Liver (tissue), 3 donors: ENCODE measurements around the gene SLK.

ENCODE experiments used
- FOXA1 ChIP-seq: IDR thresholded peaks from 2 replicates; pipeline ENCODE4 v1.6.1; 2016; ENCODE audit warnings: antibody characterized with exemption
- JUND ChIP-seq, 2 donors: IDR thresholded peaks; 2 replicates each; pipeline ENCODE4 v1.6.1; 2016; ENCODE audit warnings: antibody characterized with exemption in 2 of 2
- RXRA ChIP-seq, 2 donors: IDR thresholded peaks; 2 replicates each; pipeline ENCODE4 v1.6.1; 2017 to 2018; ENCODE audit warnings: antibody characterized with exemption in 2 of 2, mild to moderate bottlenecking in 1 of 2
- SP1 ChIP-seq: IDR thresholded peaks from 2 replicates; pipeline ENCODE4 v1.6.1; 2018; ENCODE audit warnings: antibody characterized with exemption, mild to moderate bottlenecking
- TAF1 ChIP-seq: conservative IDR thresholded peaks from 2 replicates; pipeline ENCODE4 v1.6.1; 2016; ENCODE audit warnings: antibody characterized with exemption, mild to moderate bottlenecking
- TF ChIP-seq, protein P1 (sequence below): fragments of 150-350 bp; IDR thresholded peaks from 2 replicates; pipeline ENCODE4 v1.5.1; 2017; ENCODE audit warnings: improper control_type of control experiment, low read depth, low read length; ENCODE audit not compliant: missing input control
- TF ChIP-seq, protein P2 (sequence below): IDR thresholded peaks from 2 replicates; pipeline ENCODE4 v1.6.1; 2016; ENCODE audit warnings: antibody characterized with exemption
- TF ChIP-seq, protein P3 (sequence below): IDR thresholded peaks from 2 replicates; pipeline ENCODE4 v1.6.1; 2016; ENCODE audit warnings: antibody characterized with exemption, mild to moderate bottlenecking
- donor health status: healthy.
- donor health status: healthy.

DNA sequence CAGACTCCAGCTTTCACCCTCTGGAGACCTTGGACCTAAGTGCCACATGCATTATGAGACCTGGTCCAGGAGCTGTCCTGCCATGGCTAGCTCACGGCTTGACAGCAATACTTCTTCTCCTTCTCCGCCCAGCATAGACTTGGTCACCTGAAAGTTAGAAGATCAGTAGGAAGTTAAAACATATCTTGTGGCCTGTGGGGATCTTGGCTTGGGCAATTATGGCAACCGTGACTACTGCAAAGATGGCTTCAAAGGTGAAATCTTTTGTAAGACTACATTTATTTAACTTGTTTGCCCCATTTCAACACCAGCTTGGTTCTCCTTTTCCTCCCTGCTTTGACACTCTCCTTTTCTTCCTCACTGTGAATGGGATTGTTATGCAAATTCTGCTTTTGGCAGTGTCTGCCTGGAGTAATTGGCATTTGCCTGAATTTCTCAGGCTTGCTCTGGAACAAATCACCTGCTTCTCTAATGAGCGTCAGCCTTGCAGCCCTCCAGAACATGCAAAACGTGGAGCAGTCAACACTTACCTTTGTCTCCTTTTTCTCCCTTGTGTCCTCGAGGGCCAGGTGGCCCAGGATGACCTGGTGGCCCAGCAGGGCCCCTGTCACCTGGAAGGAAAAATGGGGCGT is 65.3 kb downstream of the SLK start:
- TF ChIP-seq, protein P1, sequence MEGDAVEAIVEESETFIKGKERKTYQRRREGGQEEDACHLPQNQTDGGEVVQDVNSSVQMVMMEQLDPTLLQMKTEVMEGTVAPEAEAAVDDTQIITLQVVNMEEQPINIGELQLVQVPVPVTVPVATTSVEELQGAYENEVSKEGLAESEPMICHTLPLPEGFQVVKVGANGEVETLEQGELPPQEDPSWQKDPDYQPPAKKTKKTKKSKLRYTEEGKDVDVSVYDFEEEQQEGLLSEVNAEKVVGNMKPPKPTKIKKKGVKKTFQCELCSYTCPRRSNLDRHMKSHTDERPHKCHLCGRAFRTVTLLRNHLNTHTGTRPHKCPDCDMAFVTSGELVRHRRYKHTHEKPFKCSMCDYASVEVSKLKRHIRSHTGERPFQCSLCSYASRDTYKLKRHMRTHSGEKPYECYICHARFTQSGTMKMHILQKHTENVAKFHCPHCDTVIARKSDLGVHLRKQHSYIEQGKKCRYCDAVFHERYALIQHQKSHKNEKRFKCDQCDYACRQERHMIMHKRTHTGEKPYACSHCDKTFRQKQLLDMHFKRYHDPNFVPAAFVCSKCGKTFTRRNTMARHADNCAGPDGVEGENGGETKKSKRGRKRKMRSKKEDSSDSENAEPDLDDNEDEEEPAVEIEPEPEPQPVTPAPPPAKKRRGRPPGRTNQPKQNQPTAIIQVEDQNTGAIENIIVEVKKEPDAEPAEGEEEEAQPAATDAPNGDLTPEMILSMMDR, result no peak
- no peak for TF ChIP-seq SP1
- TF ChIP-seq JUND (IDR thresholded peaks at IDR 0.05), result no peak
- TF ChIP-seq, protein P2, sequence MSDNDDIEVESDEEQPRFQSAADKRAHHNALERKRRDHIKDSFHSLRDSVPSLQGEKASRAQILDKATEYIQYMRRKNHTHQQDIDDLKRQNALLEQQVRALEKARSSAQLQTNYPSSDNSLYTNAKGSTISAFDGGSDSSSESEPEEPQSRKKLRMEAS, result no peak
- TF ChIP-seq, protein P3, sequence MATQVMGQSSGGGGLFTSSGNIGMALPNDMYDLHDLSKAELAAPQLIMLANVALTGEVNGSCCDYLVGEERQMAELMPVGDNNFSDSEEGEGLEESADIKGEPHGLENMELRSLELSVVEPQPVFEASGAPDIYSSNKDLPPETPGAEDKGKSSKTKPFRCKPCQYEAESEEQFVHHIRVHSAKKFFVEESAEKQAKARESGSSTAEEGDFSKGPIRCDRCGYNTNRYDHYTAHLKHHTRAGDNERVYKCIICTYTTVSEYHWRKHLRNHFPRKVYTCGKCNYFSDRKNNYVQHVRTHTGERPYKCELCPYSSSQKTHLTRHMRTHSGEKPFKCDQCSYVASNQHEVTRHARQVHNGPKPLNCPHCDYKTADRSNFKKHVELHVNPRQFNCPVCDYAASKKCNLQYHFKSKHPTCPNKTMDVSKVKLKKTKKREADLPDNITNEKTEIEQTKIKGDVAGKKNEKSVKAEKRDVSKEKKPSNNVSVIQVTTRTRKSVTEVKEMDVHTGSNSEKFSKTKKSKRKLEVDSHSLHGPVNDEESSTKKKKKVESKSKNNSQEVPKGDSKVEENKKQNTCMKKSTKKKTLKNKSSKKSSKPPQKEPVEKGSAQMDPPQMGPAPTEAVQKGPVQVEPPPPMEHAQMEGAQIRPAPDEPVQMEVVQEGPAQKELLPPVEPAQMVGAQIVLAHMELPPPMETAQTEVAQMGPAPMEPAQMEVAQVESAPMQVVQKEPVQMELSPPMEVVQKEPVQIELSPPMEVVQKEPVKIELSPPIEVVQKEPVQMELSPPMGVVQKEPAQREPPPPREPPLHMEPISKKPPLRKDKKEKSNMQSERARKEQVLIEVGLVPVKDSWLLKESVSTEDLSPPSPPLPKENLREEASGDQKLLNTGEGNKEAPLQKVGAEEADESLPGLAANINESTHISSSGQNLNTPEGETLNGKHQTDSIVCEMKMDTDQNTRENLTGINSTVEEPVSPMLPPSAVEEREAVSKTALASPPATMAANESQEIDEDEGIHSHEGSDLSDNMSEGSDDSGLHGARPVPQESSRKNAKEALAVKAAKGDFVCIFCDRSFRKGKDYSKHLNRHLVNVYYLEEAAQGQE, result no peak
- no peak for TF ChIP-seq RXRA (IDR thresholded peaks at IDR 0.05)
- no peak for TF ChIP-seq TAF1
- TF ChIP-seq FOXA1, result no peak
